Astrocyte (in vitro differentiated cells and primary cell): Measurements from ENCODE around the gene ST6GALNAC5. TPM values are rescaled to one million over a fixed set of nuclear protein-coding genes. Genes with fewer than 3 reads are reported as not detected.

Experiments used
- DNase-seq: peaks from one replicate; pipeline ENCODE4 v3.0.0-alpha.2; 2010; ENCODE audit warnings: low read depth
- FAIRE-seq: peaks from 2 replicates; lab custom pipeline; 2011; peaks lifted over from hg19 to GRCh38; lab: Jason Lieb, UNC
- H2AFZ ChIP-seq: 2 replicates; pipeline ENCODE4 v1.6.0; 2012; ENCODE audit warnings: low read depth, low read length, inconsistent platforms
- H3K27ac ChIP-seq: 2 replicates; pipeline ENCODE4 v1.5.1; 2011; ENCODE audit warnings: low read depth, low read length, inconsistent platforms
- H3K27me3 ChIP-seq: 2 replicates; pipeline ENCODE4 v1.6.0; 2011; ENCODE audit warnings: low read length, inconsistent platforms; ENCODE audit not compliant: insufficient read depth
- H3K36me3 ChIP-seq: 2 replicates; pipeline ENCODE4 v1.5.1; 2011; ENCODE audit warnings: low read length, inconsistent platforms; ENCODE audit not compliant: insufficient read depth
- H3K4me1 ChIP-seq: 2 replicates; pipeline ENCODE4 v1.5.1; 2011; ENCODE audit warnings: low read length, inconsistent platforms; ENCODE audit not compliant: insufficient read depth
- H3K4me2 ChIP-seq: 2 replicates; pipeline ENCODE4 v1.6.0; 2012; ENCODE audit warnings: low read length, inconsistent platforms
- H3K4me3 ChIP-seq: 2 replicates; pipeline ENCODE4 v1.5.1; 2011; ENCODE audit warnings: low read depth, mild to moderate bottlenecking, low read length, inconsistent platforms; ENCODE audit not compliant: insufficient read depth
- H3K79me2 ChIP-seq: 2 replicates; pipeline ENCODE4 v1.6.0; 2012; ENCODE audit warnings: mild to moderate bottlenecking, low read length, inconsistent platforms; ENCODE audit not compliant: insufficient read depth
- H3K9ac ChIP-seq: 2 replicates; pipeline ENCODE4 v1.6.0; 2012; ENCODE audit warnings: mild to moderate bottlenecking, low read length, inconsistent platforms
- H3K9me3 ChIP-seq: 2 replicates; pipeline ENCODE4 v1.5.1; 2012; ENCODE audit warnings: low read depth, mild to moderate bottlenecking, low read length, inconsistent platforms; ENCODE audit not compliant: insufficient read depth
- H4K20me1 ChIP-seq: 2 replicates; pipeline ENCODE4 v1.6.0; 2012; ENCODE audit warnings: low read length, inconsistent platforms; ENCODE audit not compliant: insufficient read depth
- H3K27ac Mint-ChIP-seq: one replicate; pipeline ENCODE4 v1.8.0; 2021; ENCODE audit warnings: mild to moderate bottlenecking, mixed read lengths; ENCODE audit not compliant: unreplicated experiment
- H3K27me3 Mint-ChIP-seq: one replicate; pipeline ENCODE4 v1.8.0; 2021; ENCODE audit warnings: low read depth, mixed read lengths; ENCODE audit not compliant: unreplicated experiment
- H3K36me3 Mint-ChIP-seq: one replicate; pipeline ENCODE4 v1.8.0; 2021; ENCODE audit warnings: low read depth, mixed read lengths; ENCODE audit not compliant: unreplicated experiment
- H3K4me1 Mint-ChIP-seq: one replicate; pipeline ENCODE4 v1.8.0; 2021; ENCODE audit warnings: low read depth, mixed read lengths; ENCODE audit not compliant: unreplicated experiment
- H3K4me3 Mint-ChIP-seq: one replicate; pipeline ENCODE4 v1.8.0; 2021; ENCODE audit warnings: mild to moderate bottlenecking, moderate library complexity, mixed read lengths; ENCODE audit not compliant: unreplicated experiment
- H3K9me3 Mint-ChIP-seq: one replicate; pipeline ENCODE4 v1.8.0; 2021; ENCODE audit warnings: mild to moderate bottlenecking, mixed read lengths; ENCODE audit not compliant: unreplicated experiment
- EZH2 ChIP-seq: IDR thresholded peaks from 2 replicates; pipeline ENCODE4 v1.6.1; 2012; ENCODE audit warnings: mild to moderate bottlenecking, low read length, inconsistent platforms; ENCODE audit not compliant: insufficient read depth
- total RNA-seq: library from RNA; stranded (reverse); gene quantifications from 2 replicates; pipeline ENCODE4 v1.2.1, GENCODE V29; 2021
- TF ChIP-seq, protein P1 (sequence below): IDR thresholded peaks from 2 replicates; pipeline ENCODE4 v1.5.1; 2011; ENCODE audit warnings: low read depth, mild to moderate bottlenecking, inconsistent platforms, low read length, moderate library complexity; ENCODE audit not compliant: insufficient read depth

ST6GALNAC5 gene
- total RNA-seq, 1 donor from 2014 or later, result 1.3 TPM

DNA sequence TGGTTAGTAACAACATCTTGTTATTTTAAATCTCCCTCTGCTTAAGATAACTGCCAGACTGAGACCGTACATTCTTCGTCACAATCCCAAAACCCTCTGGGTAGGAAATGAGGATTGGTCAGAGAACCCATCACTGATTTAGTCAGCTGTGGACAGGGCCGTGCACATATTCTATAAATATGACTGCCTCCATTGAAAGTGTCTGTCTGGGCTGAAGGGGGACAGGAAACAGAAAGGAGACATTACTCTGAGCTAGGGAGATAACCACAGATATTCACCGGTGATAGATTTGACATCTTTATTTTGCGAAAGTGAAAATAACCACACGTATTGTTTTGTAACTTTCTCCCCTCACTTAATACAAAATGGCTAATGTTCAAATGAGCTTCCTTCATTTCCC is 36.9 kb upstream of the ST6GALNAC5 start:
- H3K4me3 Mint-ChIP-seq, result no peak overlapping the region
- Histone ChIP-seq H2AFZ (no peak overlapping the region), H3K4me2 (no peak overlapping the region), H3K79me2 (no peaks in the 10 kb centered on the region), H3K9me3 (no peaks in the 10 kb centered on the region), H3K4me3 (no peak overlapping the region), H3K4me1 (peaks cover 4% of the 10 kb centered on the region), H4K20me1 (no peaks in the 10 kb centered on the region), H3K9ac (no peak overlapping the region), H3K27ac (no peak overlapping the region), H3K27me3 (no peaks in the 10 kb centered on the region), H3K36me3 (no peaks in the 10 kb centered on the region)
- peaks cover 29% of the 10 kb centered on the region for H3K4me1 Mint-ChIP-seq
- no peak for DNase-seq
- no peaks in the 10 kb centered on the region for H3K36me3 Mint-ChIP-seq
- H3K27ac Mint-ChIP-seq, result peak overlapping the region; percentile 86
- TF ChIP-seq, protein P1, sequence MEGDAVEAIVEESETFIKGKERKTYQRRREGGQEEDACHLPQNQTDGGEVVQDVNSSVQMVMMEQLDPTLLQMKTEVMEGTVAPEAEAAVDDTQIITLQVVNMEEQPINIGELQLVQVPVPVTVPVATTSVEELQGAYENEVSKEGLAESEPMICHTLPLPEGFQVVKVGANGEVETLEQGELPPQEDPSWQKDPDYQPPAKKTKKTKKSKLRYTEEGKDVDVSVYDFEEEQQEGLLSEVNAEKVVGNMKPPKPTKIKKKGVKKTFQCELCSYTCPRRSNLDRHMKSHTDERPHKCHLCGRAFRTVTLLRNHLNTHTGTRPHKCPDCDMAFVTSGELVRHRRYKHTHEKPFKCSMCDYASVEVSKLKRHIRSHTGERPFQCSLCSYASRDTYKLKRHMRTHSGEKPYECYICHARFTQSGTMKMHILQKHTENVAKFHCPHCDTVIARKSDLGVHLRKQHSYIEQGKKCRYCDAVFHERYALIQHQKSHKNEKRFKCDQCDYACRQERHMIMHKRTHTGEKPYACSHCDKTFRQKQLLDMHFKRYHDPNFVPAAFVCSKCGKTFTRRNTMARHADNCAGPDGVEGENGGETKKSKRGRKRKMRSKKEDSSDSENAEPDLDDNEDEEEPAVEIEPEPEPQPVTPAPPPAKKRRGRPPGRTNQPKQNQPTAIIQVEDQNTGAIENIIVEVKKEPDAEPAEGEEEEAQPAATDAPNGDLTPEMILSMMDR, result no peak
- no peak for TF ChIP-seq EZH2
- peaks cover 2% of the 10 kb centered on the region for H3K27me3 Mint-ChIP-seq
- peaks cover 2% of the 10 kb centered on the region for H3K9me3 Mint-ChIP-seq
- no peak for FAIRE-seq

DNA sequence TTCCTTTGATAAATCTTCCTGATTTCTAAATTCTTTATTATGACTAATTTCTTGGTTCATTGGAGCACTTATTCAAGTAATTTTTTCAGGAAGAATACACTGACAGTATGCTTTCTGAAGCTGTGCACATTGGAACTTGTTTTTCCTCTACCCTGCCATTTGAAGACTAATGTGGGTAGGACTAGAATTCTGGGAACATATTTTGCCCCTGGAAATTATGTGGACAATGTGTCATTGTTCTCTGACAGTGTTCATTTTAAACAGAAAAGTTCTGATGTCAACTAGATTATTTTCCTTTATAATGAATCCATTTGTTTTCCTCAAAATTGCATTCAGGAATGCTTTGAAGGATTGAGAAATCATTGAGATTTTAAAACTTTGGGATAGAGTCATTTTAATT is 34.8 kb upstream of the ST6GALNAC5 start:
- no peak overlapping the region for H3K27ac ChIP-seq
- H3K4me1 Mint-ChIP-seq, result peaks cover 18% of the 10 kb centered on the region

DNA sequence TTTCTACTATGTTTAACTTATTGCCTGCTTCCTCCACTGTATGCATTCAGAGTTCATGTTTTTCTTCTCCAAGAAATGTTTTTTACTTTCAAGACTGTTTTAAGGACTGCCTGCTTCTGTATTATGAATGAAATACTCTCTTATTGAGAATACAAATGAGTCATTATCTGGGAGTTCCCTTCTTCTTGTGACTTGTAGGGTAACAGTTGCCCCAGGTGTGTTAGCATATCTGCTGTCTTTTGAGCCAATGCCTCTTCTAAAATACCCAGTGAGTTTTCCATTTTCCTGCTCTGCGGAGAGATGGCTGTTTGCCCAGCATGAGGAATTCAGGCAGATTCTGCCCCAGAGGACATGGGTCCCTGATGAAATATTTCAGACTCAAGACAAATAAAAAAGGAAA is 34.1 kb upstream of the ST6GALNAC5 start:
- Mint-ChIP-seq H3K4me3 (no peak overlapping the region), H3K4me1 (peaks cover 18% of the 10 kb centered on the region), H3K9me3 (peaks cover 5% of the 10 kb centered on the region), H3K27ac (no peak overlapping the region), H3K36me3 (no peaks in the 10 kb centered on the region), H3K27me3 (peaks cover 2% of the 10 kb centered on the region)
- Histone ChIP-seq H3K36me3 (no peaks in the 10 kb centered on the region), H3K27ac (no peak overlapping the region), H3K4me2 (no peak overlapping the region), H2AFZ (no peak overlapping the region), H3K4me3 (no peak overlapping the region), H3K4me1 (no peaks in the 10 kb centered on the region), H3K9me3 (no peaks in the 10 kb centered on the region), H4K20me1 (no peaks in the 10 kb centered on the region), H3K79me2 (no peaks in the 10 kb centered on the region), H3K9ac (no peak overlapping the region), H3K27me3 (no peaks in the 10 kb centered on the region)
- FAIRE-seq (no peak), DNase-seq (no peak)
- no peak for TF ChIP-seq EZH2
- TF ChIP-seq, protein P1, result no peak

More for the DNA sequence above, 34.8 kb upstream of the ST6GALNAC5 start:
- Histone ChIP-seq H2AFZ (no peak overlapping the region), H3K4me3 (no peak overlapping the region), H3K9ac (no peak overlapping the region), H3K4me2 (no peak overlapping the region), H3K79me2 (no peaks in the 10 kb centered on the region), H3K36me3 (no peaks in the 10 kb centered on the region), H3K9me3 (no peaks in the 10 kb centered on the region), H4K20me1 (no peaks in the 10 kb centered on the region), H3K4me1 (no peaks in the 10 kb centered on the region), H3K27me3 (no peaks in the 10 kb centered on the region)
- DNase-seq (peak; percentile 3), FAIRE-seq (no peak)
- no peaks in the 10 kb centered on the region for H3K36me3 Mint-ChIP-seq
- peaks cover 2% of the 10 kb centered on the region for H3K27me3 Mint-ChIP-seq
- H3K27ac Mint-ChIP-seq, result no peak overlapping the region
- TF ChIP-seq, protein P1, result no peak
- no peak for TF ChIP-seq EZH2
- H3K9me3 Mint-ChIP-seq, result peaks cover 3% of the 10 kb centered on the region
- H3K4me3 Mint-ChIP-seq, result no peak overlapping the region
